Neural cell (in vitro differentiated cells): ENCODE results near the gene GLRA1. TPM values are rescaled to one million over a fixed set of nuclear protein-coding genes. Genes with fewer than 3 reads are reported as not detected.

Experiments
- H2AFZ ChIP-seq: fragments of 200-600, 300-800 bp; sonication (generic), shearing (Covaris generic); 2 replicates; pipeline ENCODE4 v1.6.0; 2014; ENCODE audit warnings: low read depth, mild to moderate bottlenecking, antibody characterized with exemption, low read length, moderate library complexity
- H3F3A ChIP-seq: fragments of 200-600 bp; shearing (Covaris generic); 2 replicates; pipeline ENCODE4 v1.6.1; 2016; ENCODE audit warnings: mild to moderate bottlenecking, moderate library complexity, mixed read lengths, antibody characterized with exemption, low read length; ENCODE audit not compliant: insufficient read depth, poor library complexity, severe bottlenecking
- H3K27ac ChIP-seq: fragments of 200-600, 300-800 bp; sonication (generic), shearing (Covaris generic); 2 replicates; pipeline ENCODE4 v1.5.1; 2014; ENCODE audit warnings: mild to moderate bottlenecking, low read length, moderate library complexity
- H3K27me3 ChIP-seq: fragments of 300-800, 200-600 bp; sonication (generic), shearing (Covaris generic); 2 replicates; pipeline ENCODE4 v1.6.0; 2014; ENCODE audit warnings: mild to moderate bottlenecking, low read depth, low read length, moderate library complexity; ENCODE audit not compliant: insufficient read depth
- H3K36me3 ChIP-seq: fragments of 300-800, 200-600 bp; sonication (generic), shearing (Covaris generic); 2 replicates; pipeline ENCODE4 v1.5.1; 2014; ENCODE audit warnings: mild to moderate bottlenecking, antibody characterized with exemption, low read length, moderate library complexity; ENCODE audit not compliant: insufficient read depth
- H3K4me2 ChIP-seq: fragments of 300-800, 200-600 bp; sonication (generic), shearing (Covaris generic); 2 replicates; pipeline ENCODE4 v1.6.0; 2014; ENCODE audit warnings: mild to moderate bottlenecking, low read length
- H3K4me3 ChIP-seq: fragments of 300-800, 200-600 bp; sonication (generic), shearing (Covaris generic); 2 replicates; pipeline ENCODE4 v1.5.1; 2014; ENCODE audit warnings: mild to moderate bottlenecking, low read length, moderate library complexity
- H3K79me2 ChIP-seq: fragments of 200-600 bp; shearing (Covaris generic); replicated peaks from 2 replicates; pipeline ENCODE4 v1.6.0; 2014; ENCODE audit warnings: mild to moderate bottlenecking, low read length, moderate library complexity; ENCODE audit not compliant: insufficient read depth
- H3K9ac ChIP-seq: fragments of 300-800, 200-600 bp; sonication (generic), shearing (Covaris generic); 2 replicates; pipeline ENCODE4 v1.6.1; 2016; ENCODE audit warnings: mild to moderate bottlenecking, low read length, mixed read lengths
- H3K9me2 ChIP-seq: fragments of 200-600 bp; shearing (Covaris generic); 2 replicates; pipeline ENCODE4 v1.6.1; 2016; ENCODE audit warnings: mild to moderate bottlenecking, low read length, mixed read lengths; ENCODE audit not compliant: insufficient read depth
- H3K9me3 ChIP-seq: fragments of 200-600, 300-800 bp; sonication (generic), shearing (Covaris generic); 2 replicates; pipeline ENCODE4 v1.6.1; 2016; ENCODE audit warnings: mild to moderate bottlenecking, mixed run types, low read length, moderate library complexity, mixed read lengths
- H4K20me1 ChIP-seq: fragments of 200-600 bp; shearing (Covaris generic); 2 replicates; pipeline ENCODE4 v1.6.1; 2016; ENCODE audit warnings: mild to moderate bottlenecking, mixed run types; ENCODE audit not compliant: insufficient read depth
- EP300 ChIP-seq: fragments of 450-650 bp; conservative IDR thresholded peaks from 2 replicates; pipeline ENCODE4 v1.6.1; 2014; ENCODE audit warnings: antibody characterized with exemption, mild to moderate bottlenecking, moderate library complexity; ENCODE audit not compliant: poor library complexity, severe bottlenecking
- EZH2 ChIP-seq: fragments of 200-600, 300-800 bp; shearing (Covaris generic), sonication (generic); IDR thresholded peaks from 2 replicates; pipeline ENCODE4 v1.6.1; 2014; ENCODE audit warnings: antibody characterized with exemption, low read length, borderline replicate concordance, mild to moderate bottlenecking; ENCODE audit not compliant: insufficient read depth, poor library complexity, severe bottlenecking
- MXI1 ChIP-seq: fragments of 450-650 bp; conservative IDR thresholded peaks from 2 replicates; pipeline ENCODE4 v1.6.1; 2014; ENCODE audit warnings: antibody characterized with exemption, mild to moderate bottlenecking; ENCODE audit not compliant: poor library complexity, severe bottlenecking
- POLR2AphosphoS5 ChIP-seq: IDR thresholded peaks from 2 replicates; pipeline ENCODE4 v1.6.1; 2012
- RAD21 ChIP-seq: fragments of 450-650 bp; conservative IDR thresholded peaks from 2 replicates; pipeline ENCODE4 v1.6.1; 2014; ENCODE audit warnings: antibody characterized with exemption, mild to moderate bottlenecking, moderate library complexity
- SMC3 ChIP-seq: fragments of 450-650 bp; conservative IDR thresholded peaks from 2 replicates; pipeline ENCODE4 v1.6.1; 2014; ENCODE audit warnings: antibody characterized with exemption, mild to moderate bottlenecking, moderate library complexity; ENCODE audit not compliant: poor library complexity
- TAF1 ChIP-seq: IDR thresholded peaks from 2 replicates; pipeline ENCODE4 v1.6.1; 2012; ENCODE audit warnings: low read depth
- polyA plus RNA-seq: library from polyadenylated mRNA; depleted of rRNA; stranded (reverse); fragments of >200 nt; gene quantifications from 2 replicates; pipeline ENCODE4 v1.2.3, GENCODE V29; 2014
- TF ChIP-seq, protein P1 (sequence below): IDR thresholded peaks from 2 replicates; pipeline ENCODE4 v1.6.1; 2012; ENCODE audit warnings: borderline replicate concordance
- TF ChIP-seq, protein P2 (sequence below): fragments of 450-650 bp; IDR thresholded peaks from 2 replicates; pipeline ENCODE4 v1.5.1; 2014; ENCODE audit warnings: antibody characterized with exemption, mild to moderate bottlenecking, moderate library complexity; ENCODE audit not compliant: poor library complexity, severe bottlenecking

GLRA1 gene
- polyA plus RNA-seq, 1 donor from 2014 or later: not detected

DNA sequence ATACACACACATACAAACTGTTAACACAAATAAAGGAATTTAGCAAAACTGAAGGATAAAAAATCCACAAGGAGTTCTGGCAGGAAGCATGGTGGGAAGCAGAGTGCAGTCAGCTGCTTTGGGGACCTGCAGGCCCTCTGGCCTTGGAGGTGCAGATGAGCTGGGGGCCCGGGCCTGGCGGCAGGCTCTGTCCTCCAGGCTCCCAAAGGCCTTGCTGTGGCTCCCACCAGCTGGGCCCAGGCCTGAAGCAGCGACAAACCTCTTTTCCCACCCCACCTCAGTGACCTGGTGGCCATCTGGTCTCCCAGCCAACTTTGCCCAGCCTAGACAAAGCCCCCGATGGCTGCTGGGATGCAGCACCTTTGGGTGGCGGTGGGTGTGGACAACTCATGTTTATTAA, 67.8 kb downstream of the GLRA1 start:
- no peaks in the 10 kb centered on the region for H3K9me3 ChIP-seq
- no peaks in the 10 kb centered on the region for H4K20me1 ChIP-seq
- no peaks in the 10 kb centered on the region for H3K36me3 ChIP-seq
- H3K4me2 ChIP-seq: no peak overlapping the region
- H3K27ac ChIP-seq: no peak overlapping the region
- H3K9me2 ChIP-seq: no peaks in the 10 kb centered on the region
- H3K27me3 ChIP-seq: no peaks in the 10 kb centered on the region
- H3K4me3 ChIP-seq: no peak overlapping the region
- no peak for TF ChIP-seq SMC3
- TF ChIP-seq, protein P1, sequence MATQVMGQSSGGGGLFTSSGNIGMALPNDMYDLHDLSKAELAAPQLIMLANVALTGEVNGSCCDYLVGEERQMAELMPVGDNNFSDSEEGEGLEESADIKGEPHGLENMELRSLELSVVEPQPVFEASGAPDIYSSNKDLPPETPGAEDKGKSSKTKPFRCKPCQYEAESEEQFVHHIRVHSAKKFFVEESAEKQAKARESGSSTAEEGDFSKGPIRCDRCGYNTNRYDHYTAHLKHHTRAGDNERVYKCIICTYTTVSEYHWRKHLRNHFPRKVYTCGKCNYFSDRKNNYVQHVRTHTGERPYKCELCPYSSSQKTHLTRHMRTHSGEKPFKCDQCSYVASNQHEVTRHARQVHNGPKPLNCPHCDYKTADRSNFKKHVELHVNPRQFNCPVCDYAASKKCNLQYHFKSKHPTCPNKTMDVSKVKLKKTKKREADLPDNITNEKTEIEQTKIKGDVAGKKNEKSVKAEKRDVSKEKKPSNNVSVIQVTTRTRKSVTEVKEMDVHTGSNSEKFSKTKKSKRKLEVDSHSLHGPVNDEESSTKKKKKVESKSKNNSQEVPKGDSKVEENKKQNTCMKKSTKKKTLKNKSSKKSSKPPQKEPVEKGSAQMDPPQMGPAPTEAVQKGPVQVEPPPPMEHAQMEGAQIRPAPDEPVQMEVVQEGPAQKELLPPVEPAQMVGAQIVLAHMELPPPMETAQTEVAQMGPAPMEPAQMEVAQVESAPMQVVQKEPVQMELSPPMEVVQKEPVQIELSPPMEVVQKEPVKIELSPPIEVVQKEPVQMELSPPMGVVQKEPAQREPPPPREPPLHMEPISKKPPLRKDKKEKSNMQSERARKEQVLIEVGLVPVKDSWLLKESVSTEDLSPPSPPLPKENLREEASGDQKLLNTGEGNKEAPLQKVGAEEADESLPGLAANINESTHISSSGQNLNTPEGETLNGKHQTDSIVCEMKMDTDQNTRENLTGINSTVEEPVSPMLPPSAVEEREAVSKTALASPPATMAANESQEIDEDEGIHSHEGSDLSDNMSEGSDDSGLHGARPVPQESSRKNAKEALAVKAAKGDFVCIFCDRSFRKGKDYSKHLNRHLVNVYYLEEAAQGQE: no peak
- TF ChIP-seq EP300: no peak
- no peak for TF ChIP-seq TAF1
- no peak for TF ChIP-seq MXI1
- no peak for TF ChIP-seq EZH2
- TF ChIP-seq POLR2AphosphoS5: no peak
- H3F3A ChIP-seq: no peaks in the 10 kb centered on the region
- H2AFZ ChIP-seq: no peak overlapping the region
- H3K79me2 ChIP-seq: no peaks in the 10 kb centered on the region
- no peak overlapping the region for H3K9ac ChIP-seq

DNA sequence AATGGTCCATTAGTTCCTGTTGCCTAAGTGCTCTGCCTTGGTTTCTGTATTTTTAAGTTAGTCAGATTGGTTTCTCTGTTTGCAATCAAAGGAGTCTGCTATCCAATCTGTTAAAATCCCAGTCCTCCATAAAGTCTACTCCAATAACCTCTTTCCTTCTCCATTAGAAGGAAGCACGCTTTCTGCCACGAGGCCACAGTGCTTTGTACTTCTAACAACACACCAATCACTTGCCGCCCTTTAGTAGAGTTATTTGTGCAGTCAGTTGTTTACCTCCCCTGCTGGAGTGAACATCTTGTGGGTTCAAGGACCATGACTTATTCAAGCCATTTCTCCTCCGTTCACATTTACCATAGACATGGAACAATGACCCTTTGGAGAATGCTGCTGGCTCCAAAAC, 69.0 kb downstream of the GLRA1 start:
- no peak for TF ChIP-seq EP300
- TF ChIP-seq SMC3: no peak
- TF ChIP-seq, protein P1: no peak
- no peak for TF ChIP-seq RAD21
- TF ChIP-seq EZH2: no peak
- TF ChIP-seq, protein P2, sequence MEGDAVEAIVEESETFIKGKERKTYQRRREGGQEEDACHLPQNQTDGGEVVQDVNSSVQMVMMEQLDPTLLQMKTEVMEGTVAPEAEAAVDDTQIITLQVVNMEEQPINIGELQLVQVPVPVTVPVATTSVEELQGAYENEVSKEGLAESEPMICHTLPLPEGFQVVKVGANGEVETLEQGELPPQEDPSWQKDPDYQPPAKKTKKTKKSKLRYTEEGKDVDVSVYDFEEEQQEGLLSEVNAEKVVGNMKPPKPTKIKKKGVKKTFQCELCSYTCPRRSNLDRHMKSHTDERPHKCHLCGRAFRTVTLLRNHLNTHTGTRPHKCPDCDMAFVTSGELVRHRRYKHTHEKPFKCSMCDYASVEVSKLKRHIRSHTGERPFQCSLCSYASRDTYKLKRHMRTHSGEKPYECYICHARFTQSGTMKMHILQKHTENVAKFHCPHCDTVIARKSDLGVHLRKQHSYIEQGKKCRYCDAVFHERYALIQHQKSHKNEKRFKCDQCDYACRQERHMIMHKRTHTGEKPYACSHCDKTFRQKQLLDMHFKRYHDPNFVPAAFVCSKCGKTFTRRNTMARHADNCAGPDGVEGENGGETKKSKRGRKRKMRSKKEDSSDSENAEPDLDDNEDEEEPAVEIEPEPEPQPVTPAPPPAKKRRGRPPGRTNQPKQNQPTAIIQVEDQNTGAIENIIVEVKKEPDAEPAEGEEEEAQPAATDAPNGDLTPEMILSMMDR: no peak
- no peak for TF ChIP-seq MXI1
- TF ChIP-seq POLR2AphosphoS5: no peak
- no peak for TF ChIP-seq TAF1

More for the DNA sequence above, 69.0 kb downstream of the GLRA1 start:
- Histone ChIP-seq H3K4me3 (no peak overlapping the region), H3K9me2 (no peaks in the 10 kb centered on the region), H3K27me3 (no peaks in the 10 kb centered on the region), H3K9me3 (no peaks in the 10 kb centered on the region), H3K79me2 (no peaks in the 10 kb centered on the region), H3K9ac (no peak overlapping the region), H3K27ac (no peak overlapping the region), H3F3A (no peaks in the 10 kb centered on the region), H3K4me2 (no peak overlapping the region), H4K20me1 (no peaks in the 10 kb centered on the region), H3K36me3 (no peaks in the 10 kb centered on the region), H2AFZ (no peak overlapping the region)
